IMR-90 (cell line): ENCODE measurements around the gene YLPM1. TPM values are rescaled to one million over a fixed set of nuclear protein-coding genes. Genes with fewer than 3 reads are reported as not detected.

ENCODE experiments used
- ATAC-seq: fragments of 200-7000 bp; cut with Tn5 transposase; 2 replicates; pipeline ENCODE4 v1.9.1; 2020; ENCODE audit warnings: low read depth, mild to moderate bottlenecking, moderate library complexity
- BruUV-seq: library from RNA; stranded (reverse); fragments of 400-500 nt; replicated peaks from 2 replicates; lab custom pipeline; 2021; lab: Mats Ljungman, UMichigan
- CTCF ChIA-PET: fragments of 300-600 bp; formaldehyde crosslinking; extraction: SDS; loops from one replicate; lab custom pipeline; 2021; ENCODE audit warnings: antibody characterized with exemption; lab: Yijun Ruan, JAX
- POLR2A ChIA-PET: fragments of 300-600 bp; sonication (Branson Sonifier 250); formaldehyde crosslinking; loops from one replicate; lab custom pipeline; 2022; ENCODE audit warnings: antibody characterized with exemption; ENCODE audit not compliant: unreplicated experiment; lab: Charles Lee
- DNase-seq: peaks from one replicate; pipeline ENCODE4 v3.0.0; 2013
- H2AFZ ChIP-seq: replicated peaks from 2 replicates; pipeline ENCODE3; 2013; ENCODE audit warnings: low read length, mild to moderate bottlenecking; ENCODE audit not compliant: poor library complexity
- H2AK5ac ChIP-seq: 2 replicates; pipeline ENCODE4 v1.6.1; 2013; ENCODE audit warnings: low read depth, low read length, inconsistent platforms
- H2AK9ac ChIP-seq: replicated peaks from 2 replicates; pipeline ENCODE3; 2013; ENCODE audit warnings: mild to moderate bottlenecking, low read depth, low read length, moderate library complexity; ENCODE audit not compliant: poor library complexity
- H2BK120ac ChIP-seq: 2 replicates; pipeline ENCODE4 v1.6.1; 2013; ENCODE audit warnings: low read depth, low read length, inconsistent platforms
- H2BK15ac ChIP-seq: 3 replicates; pipeline ENCODE4 v1.6.1; 2013; ENCODE audit warnings: low read depth, low read length, inconsistent platforms
- H2BK20ac ChIP-seq: 2 replicates; pipeline ENCODE4 v1.6.1; 2013; ENCODE audit warnings: low read depth, mild to moderate bottlenecking, inconsistent platforms, low read length, moderate library complexity
- H2BK5ac ChIP-seq: 2 replicates; pipeline ENCODE4 v1.6.1; 2013; ENCODE audit warnings: mild to moderate bottlenecking, low read depth, low read length, inconsistent platforms; ENCODE audit not compliant: poor library complexity, severe bottlenecking
- H3K14ac ChIP-seq: replicated peaks from 2 replicates; pipeline ENCODE4 v1.6.1; 2013; ENCODE audit warnings: low read depth, low read length, inconsistent platforms
- H3K18ac ChIP-seq: 2 replicates; pipeline ENCODE4 v1.6.1; 2013; ENCODE audit warnings: low read depth, low read length, control low read depth
- H3K23ac ChIP-seq: 2 replicates; pipeline ENCODE4 v1.6.1; 2013; ENCODE audit warnings: low read depth, low read length, inconsistent platforms
- H3K27ac ChIP-seq: 2 replicates; pipeline ENCODE4 v1.5.1; 2013; ENCODE audit warnings: mild to moderate bottlenecking, control low read depth, low read length; ENCODE audit not compliant: insufficient read depth
- H3K27me3 ChIP-seq: 2 replicates; pipeline ENCODE4 v1.6.1; 2013; ENCODE audit warnings: low read length; ENCODE audit not compliant: control insufficient read depth, insufficient read depth
- H3K36me3 ChIP-seq: 2 replicates; pipeline ENCODE4 v1.6.1; 2013; ENCODE audit warnings: low read length, mixed read lengths; ENCODE audit not compliant: control insufficient read depth, insufficient read depth
- H3K4ac ChIP-seq: 2 replicates; pipeline ENCODE4 v1.6.1; 2013; ENCODE audit warnings: low read depth, low read length, inconsistent platforms
- H3K4me1 ChIP-seq: 2 replicates; pipeline ENCODE4 v1.6.1; 2013; ENCODE audit warnings: low read length, mixed read lengths; ENCODE audit not compliant: control insufficient read depth, insufficient read depth
- H3K4me2 ChIP-seq: 2 replicates; pipeline ENCODE4 v1.6.1; 2013; ENCODE audit warnings: low read depth, mild to moderate bottlenecking, control low read depth, low read length, moderate library complexity
- H3K4me3 ChIP-seq: 2 replicates; pipeline ENCODE4 v1.5.1; 2013; ENCODE audit warnings: low read depth, mild to moderate bottlenecking, control low read depth, low read length, moderate library complexity; ENCODE audit not compliant: insufficient read depth
- H3K56ac ChIP-seq: 2 replicates; pipeline ENCODE4 v1.6.1; 2013; ENCODE audit warnings: low read length, inconsistent platforms; ENCODE audit not compliant: insufficient read depth; ENCODE audit errors: extremely low read depth
- H3K79me1 ChIP-seq, 2 experiments: 2 replicates each; pipeline ENCODE4 v1.6.1; 2013; ENCODE audit warnings: low read length in 2 of 2, inconsistent platforms in 1 of 2, low read depth in 1 of 2
- H3K9ac ChIP-seq: 2 replicates; pipeline ENCODE4 v1.6.1; 2013; ENCODE audit warnings: low read depth, low read length, control low read depth
- H3K9me1 ChIP-seq: 2 replicates; pipeline ENCODE4 v1.6.1; 2013; ENCODE audit warnings: low read length, inconsistent platforms; ENCODE audit not compliant: insufficient read depth
- H3K9me3 ChIP-seq: 2 replicates; pipeline ENCODE4 v1.6.1; 2013; ENCODE audit warnings: low read length; ENCODE audit not compliant: control insufficient read depth, insufficient read depth
- H4K20me1 ChIP-seq: 2 replicates; pipeline ENCODE4 v1.6.1; 2013; ENCODE audit warnings: low read length, inconsistent platforms; ENCODE audit not compliant: insufficient read depth
- H4K5ac ChIP-seq: 2 replicates; pipeline ENCODE4 v1.6.1; 2013; ENCODE audit warnings: mild to moderate bottlenecking, low read depth, low read length, control low read depth
- H4K8ac ChIP-seq, 2 experiments: 2 replicates each; pipeline ENCODE4 v1.6.1; 2013; ENCODE audit warnings: low read depth in 2 of 2, low read length in 2 of 2, control low read depth in 1 of 2, inconsistent platforms in 1 of 2
- H4K91ac ChIP-seq: 2 replicates; pipeline ENCODE4 v1.6.1; 2013; ENCODE audit warnings: low read depth, low read length, inconsistent platforms; ENCODE audit not compliant: insufficient read depth
- FOS ChIP-seq: fragments of 150-350 bp; IDR thresholded peaks from 2 replicates; pipeline ENCODE4 v1.6.1; 2016; ENCODE audit warnings: low read depth, low read length
- MAZ ChIP-seq: IDR thresholded peaks from 2 replicates; pipeline ENCODE4 v1.6.1; 2012; ENCODE audit warnings: low read depth, mild to moderate bottlenecking, low read length, improper control_type of control experiment, moderate library complexity, borderline replicate concordance
- RCOR1 ChIP-seq: IDR thresholded peaks from 2 replicates; pipeline ENCODE4 v1.6.1; 2012; ENCODE audit warnings: mild to moderate bottlenecking, low read length, improper control_type of control experiment; ENCODE audit not compliant: insufficient replicate concordance
- WGBS, 2 experiments: methylation state at CpG; one replicate each; pipeline versions ENCODE4 v1.1.5 to v1.1.7; 2013; ENCODE audit warnings: missing lambda C conversion rate in 2 of 2; ENCODE audit not compliant: insufficient read length in 1 of 2; ENCODE audit errors: extremely low coverage in 2 of 2; 5-methylcytosine and 5-hydroxymethylcytosine counted together
- dilution Hi-C: fragments of 300-500 bp; cut with HindIII; formaldehyde crosslinking; loops from one replicate; pipeline ENCODE4 v1.14.3; 2018; ENCODE audit warnings: low sequenced_read_pairs; ENCODE audit not compliant: unreplicated experiment
- in situ Hi-C: fragments of 300-500 bp; cut with MboI; formaldehyde crosslinking; loops from 3 replicates; pipeline ENCODE4 v1.14.3; 2019; ENCODE audit warnings: low sequenced_read_pairs, inconsistent platforms, mixed read lengths
- intact Hi-C: fragments of 100-400 bp; cut with micrococcal nuclease; formaldehyde crosslinking; loops from 2 replicates; pipeline ENCODE4 v1.10.0; 2022
- polyA plus RNA-seq, 3 experiments: library from polyadenylated mRNA; depleted of rRNA; stranded (reverse); fragments of >200 nt; gene quantifications; 2 replicates each; pipeline ENCODE4 v1.2.3, GENCODE V29; 2012; ENCODE audit warnings: low replicate concordance in 1 of 3
- total RNA-seq: library from RNA; depleted of rRNA; stranded (reverse); fragments of >200 nt; gene quantifications from 2 replicates; pipeline ENCODE4 v1.2.3, GENCODE V29; 2012

YLPM1 gene
- total and polyA plus RNA-seq, 2 of the 4 experiments (the other 2 are of a cell fraction): 8.2 to 19.7 TPM

GRCh38 chr14:74834692-74835392 lies 71.7 kb downstream of the YLPM1 start:
- Histone ChIP-seq H3K14ac (peak overlapping the region; percentile 85), H3K9me3 (no peaks in the 10 kb centered on the region), H4K8ac (peak overlapping the region in 1 of 2 experiments; percentile 15; a peak in 1 of 4 replicates), H4K20me1 (peaks cover 6% of the 10 kb centered on the region; the same call in 1 of the 2 replicates), H2BK120ac (peak overlapping the region; percentile 38), H3K27me3 (no peaks in the 10 kb centered on the region), H3K23ac (peak overlapping the region; percentile 9; the same call in 1 of the 2 replicates), H3K36me3 (peaks cover 12% of the 10 kb centered on the region), H3K79me1 (peaks cover 10 to 26% of the 10 kb centered on the region in 2 experiments; a peak in 2 of 4 replicates), H3K9me1 (peaks cover 5% of the 10 kb centered on the region; the same call in 1 of the 2 replicates), H2BK20ac (peak overlapping the region; percentile 15; the same call in 1 of the 2 replicates), H2BK5ac (peak overlapping the region; percentile 72), H2AK5ac (peak overlapping the region; percentile 67), H3K27ac (peak overlapping the region; percentile 86; the same call in 1 of the 2 replicates), H3K4me1 (peaks cover 18% of the 10 kb centered on the region), H3K4me2 (peak overlapping the region; percentile 76), H4K5ac (peak overlapping the region; percentile 30), H3K18ac (peak overlapping the region; percentile 97), H2AK9ac (no peak overlapping the region), H2AFZ (peak overlapping the region; percentile 35), H3K4ac (peak overlapping the region; percentile 56), H2BK15ac (0 out of 3 replicates have a peak overlapping the region, but pooled peaks have one; percentile 53), H3K4me3 (no peak overlapping the region), H3K9ac (peak overlapping the region; percentile 7; the same call in 1 of the 2 replicates), H3K56ac (peak overlapping the region; percentile 57; the same call in 1 of the 2 replicates), H4K91ac (peak overlapping the region; percentile 53; the same call in 1 of the 2 replicates)
- no TSS peak for BruUV-seq
- in situ Hi-C loops: no loop called here
- 88% methylated on average over 2 of the region's 5 CpGs; no CpG with 5 or more reads in 1 of the 2 experiments for WGBS, 2 experiments
- ATAC-seq (peak; percentile 81), DNase-seq (peak; percentile 65)
- TF ChIP-seq RCOR1 (no peak), MAZ (peak; percentile 17; the same call in 1 of the 2 replicates), FOS (peak; percentile 58)
- POLR2A ChIA-PET: interaction anchor here (0.6 kb wide), 1 partner anchor 115 kb away, joined by 3 read pairs; no protein-coding TSS in a partner anchor
- intact Hi-C loops: no loop called here
- dilution Hi-C loops: no loop called here
- CTCF ChIA-PET: interaction anchor here (0.6 to 0.7 kb wide), 2 partner anchors 39 to 408 kb away, joined by 3 read pairs; no protein-coding TSS in a partner anchor
